Renal pelvis (tissue), 3 donors: ENCODE data around the gene HCCS. TPM values are rescaled to one million over a fixed set of nuclear protein-coding genes. Genes with fewer than 3 reads are reported as not detected.

ENCODE experiments used
- polyA plus RNA-seq, 3 donors: library from polyadenylated mRNA; unstranded; fragments of 120-200 nt; gene quantifications; one replicate each; pipeline ENCODE4 v1.2.1, GENCODE V29; 2013; ENCODE audit not compliant: insufficient read length in 3 of 3

HCCS gene
- polyA plus RNA-seq, 3 donors = 24.5 to 29.7 (median 27.3) TPM

Other genes starting within 250 kb of the HCCS start
- not detected for gene AMELX, start 182.1 kb downstream of the HCCS start, polyA plus RNA-seq